KMS-11 (cell line): Measurements from ENCODE around the gene CACNB4.

ENCODE experiments used
- H2AFZ ChIP-seq: fragments of 200-600 bp; sonication (generic); 2 replicates; pipeline ENCODE4 v1.6.1; 2016; ENCODE audit warnings: antibody characterized with exemption, mixed run types, low read depth
- H3K27ac ChIP-seq: fragments of 200-600 bp; sonication (generic); 2 replicates; pipeline ENCODE4 v1.6.1; 2016; ENCODE audit warnings: mild to moderate bottlenecking, mixed run types
- H3K27me3 ChIP-seq: fragments of 200-600 bp; sonication (generic); 2 replicates; pipeline ENCODE4 v1.6.1; 2017; ENCODE audit warnings: mild to moderate bottlenecking, low read depth, mixed run types, moderate library complexity; ENCODE audit not compliant: insufficient read depth
- H3K36me3 ChIP-seq: fragments of 200-600 bp; sonication (generic); 2 replicates; pipeline ENCODE4 v1.6.1; 2017; ENCODE audit warnings: mild to moderate bottlenecking, mixed run types; ENCODE audit not compliant: insufficient read depth
- H3K4me1 ChIP-seq: fragments of 200-600 bp; sonication (generic); 2 replicates; pipeline ENCODE4 v1.6.1; 2016; ENCODE audit warnings: mild to moderate bottlenecking, low read depth, mixed run types; ENCODE audit not compliant: poor library complexity, severe bottlenecking
- H3K4me2 ChIP-seq: fragments of 200-600 bp; sonication (generic); 2 replicates; pipeline ENCODE4 v1.7.0; 2016; ENCODE audit warnings: mild to moderate bottlenecking, mixed run types
- H3K4me3 ChIP-seq: fragments of 200-600 bp; sonication (generic); IDR thresholded peaks from 2 replicates; pipeline ENCODE4 v1.6.1; 2017; ENCODE audit warnings: low read depth, low read length, mixed read lengths; ENCODE audit not compliant: insufficient read depth
- H3K79me2 ChIP-seq: fragments of 200-600 bp; sonication (generic); 2 replicates; pipeline ENCODE4 v1.6.1; 2016; ENCODE audit warnings: low read depth, mixed run types; ENCODE audit not compliant: insufficient read depth
- H3K9ac ChIP-seq: fragments of 200-600 bp; sonication (generic); 2 replicates; pipeline ENCODE4 v1.6.1; 2016; ENCODE audit warnings: mild to moderate bottlenecking, mixed run types
- H4K20me1 ChIP-seq: fragments of 200-600 bp; sonication (generic); 2 replicates; pipeline ENCODE4 v1.6.1; 2016; ENCODE audit warnings: mild to moderate bottlenecking, mixed run types; ENCODE audit not compliant: insufficient read depth
- CTCF ChIP-seq: fragments of 200-600 bp; sonication (generic); conservative IDR thresholded peaks from 2 replicates; pipeline ENCODE4 v1.6.1; 2017; ENCODE audit warnings: low read depth, mild to moderate bottlenecking, antibody characterized with exemption, low read length, moderate library complexity, mixed read lengths

CACNB4 gene

GRCh38 chr2:151908204-151908882 lies 190.5 kb downstream of the CACNB4 start:
- H3K4me3 ChIP-seq: no peak overlapping the region
- no peaks in the 10 kb centered on the region for H3K27me3 ChIP-seq
- H3K36me3 ChIP-seq: no peaks in the 10 kb centered on the region
- H3K4me1 ChIP-seq: no peaks in the 10 kb centered on the region
- no peak overlapping the region for H2AFZ ChIP-seq
- no peaks in the 10 kb centered on the region for H3K79me2 ChIP-seq
- no peak overlapping the region for H3K9ac ChIP-seq
- H3K4me2 ChIP-seq: no peak overlapping the region
- no peaks in the 10 kb centered on the region for H4K20me1 ChIP-seq
- no peak for TF ChIP-seq CTCF
- no peak overlapping the region for H3K27ac ChIP-seq

- no peak overlapping the region for H2AFZ ChIP-seq
- no peak overlapping the region for H3K27ac ChIP-seq
- H3K4me2 ChIP-seq: no peak overlapping the region
- no peaks in the 10 kb centered on the region for H4K20me1 ChIP-seq
- H3K4me1 ChIP-seq: no peaks in the 10 kb centered on the region
- no peak overlapping the region for H3K4me3 ChIP-seq
- H3K27me3 ChIP-seq: no peaks in the 10 kb centered on the region
- no peaks in the 10 kb centered on the region for H3K79me2 ChIP-seq
- no peak overlapping the region for H3K9ac ChIP-seq
- TF ChIP-seq CTCF: no peak
- no peaks in the 10 kb centered on the region for H3K36me3 ChIP-seq
These were observed 191.3 kb downstream of the CACNB4 start for GRCh38 chr2:151907286-151908203.

- H3K9ac ChIP-seq: no peak overlapping the region
- H3K36me3 ChIP-seq: no peaks in the 10 kb centered on the region
- H3K27me3 ChIP-seq: no peaks in the 10 kb centered on the region
- H3K79me2 ChIP-seq: no peaks in the 10 kb centered on the region
- H2AFZ ChIP-seq: no peak overlapping the region
- no peak overlapping the region for H3K4me2 ChIP-seq
- H3K4me3 ChIP-seq: no peak overlapping the region
- H3K27ac ChIP-seq: no peak overlapping the region
- no peak for TF ChIP-seq CTCF
- no peaks in the 10 kb centered on the region for H4K20me1 ChIP-seq
- no peaks in the 10 kb centered on the region for H3K4me1 ChIP-seq
These were observed 192.2 kb downstream of the CACNB4 start for GRCh38 chr2:151906633-151906998.

GRCh38 chr2:151905963-151906632 lies 192.7 kb downstream of the CACNB4 start:
- TF ChIP-seq CTCF: no peak
- no peaks in the 10 kb centered on the region for H4K20me1 ChIP-seq
- H3K4me3 ChIP-seq: no peak overlapping the region
- H3K79me2 ChIP-seq: no peaks in the 10 kb centered on the region
- no peaks in the 10 kb centered on the region for H3K27me3 ChIP-seq
- no peaks in the 10 kb centered on the region for H3K4me1 ChIP-seq
- no peak overlapping the region for H3K4me2 ChIP-seq
- no peaks in the 10 kb centered on the region for H3K36me3 ChIP-seq
- no peak overlapping the region for H2AFZ ChIP-seq
- H3K9ac ChIP-seq: no peak overlapping the region
- no peak overlapping the region for H3K27ac ChIP-seq
